PC-9 (cell line): ENCODE results near the gene SNX6. TPM values are rescaled to one million over a fixed set of nuclear protein-coding genes. Genes with fewer than 3 reads are reported as not detected.
"Not testable (repeated sequence)": the region's sequence is repeated elsewhere in the genome, so short reads cannot be mapped to it uniquely, and the experiment has no call there.

Experiments
- BruUV-seq: library from RNA; stranded (reverse); fragments of 400-500 nt; replicated peaks from 2 replicates; lab custom pipeline; 2021; lab: Mats Ljungman, UMichigan
- CTCF ChIA-PET: fragments of 300-600 bp; sonication (Branson Sonifier 250); formaldehyde crosslinking; loops from one replicate; lab custom pipeline; 2022; ENCODE audit warnings: antibody characterized with exemption; lab: Charles Lee
- POLR2A ChIA-PET: fragments of 300-600 bp; sonication (Branson Sonifier 250); formaldehyde crosslinking; loops from one replicate; lab custom pipeline; 2022; ENCODE audit warnings: antibody characterized with exemption; ENCODE audit not compliant: unreplicated experiment; lab: Charles Lee
- DNase-seq, 2 experiments: peaks; one replicate each; pipeline versions ENCODE4 v3.0.0 to v3.0.0-alpha.2; 2015 to 2022; ENCODE audit warnings: mixed read lengths in 1 of 2
- H2AFZ ChIP-seq: fragments of 200-600 bp; sonication (generic); 2 replicates; pipeline ENCODE4 v1.8.1; 2017; ENCODE audit warnings: antibody characterized with exemption
- H3F3A ChIP-seq: fragments of 200-600 bp; sonication (generic); 2 replicates; pipeline ENCODE4 v1.8.1; 2017; ENCODE audit warnings: antibody characterized with exemption, mild to moderate bottlenecking, low read depth; ENCODE audit not compliant: insufficient read depth
- H3K27ac ChIP-seq: fragments of 200-600 bp; sonication (generic); 2 replicates; pipeline ENCODE4 v1.6.1; 2016; ENCODE audit warnings: mixed run types
- H3K27me3 ChIP-seq: fragments of 200-600 bp; sonication (generic); 2 replicates; pipeline ENCODE4 v1.6.1; 2016; ENCODE audit warnings: low read depth, mixed run types; ENCODE audit not compliant: insufficient read depth
- H3K36me3 ChIP-seq: fragments of 200-600 bp; sonication (generic); 2 replicates; pipeline ENCODE4 v1.6.1; 2016; ENCODE audit warnings: low read depth, mixed run types
- H3K4me1 ChIP-seq: fragments of 200-600 bp; sonication (generic); replicated peaks from 2 replicates; pipeline ENCODE4 v1.6.1; 2016; ENCODE audit warnings: mixed run types; ENCODE audit not compliant: insufficient read depth
- H3K4me2 ChIP-seq: fragments of 200-600 bp; sonication (generic); 2 replicates; pipeline ENCODE4 v1.6.1; 2017; ENCODE audit warnings: mixed run types
- H3K4me3 ChIP-seq: fragments of 200-600 bp; sonication (generic); 2 replicates; pipeline ENCODE4 v1.6.1; 2016; ENCODE audit warnings: mixed run types
- H3K79me2 ChIP-seq: fragments of 200-600 bp; sonication (generic); 2 replicates; pipeline ENCODE4 v1.6.1; 2017; ENCODE audit warnings: low read depth, mixed run types
- H3K9me2 ChIP-seq: fragments of 200-600 bp; sonication (generic); 2 replicates; pipeline ENCODE4 v1.8.1; 2017; ENCODE audit warnings: mild to moderate bottlenecking; ENCODE audit not compliant: insufficient read depth
- H3K9me3 ChIP-seq: fragments of 200-600 bp; sonication (generic); 2 replicates; pipeline ENCODE4 v1.8.1; 2016; ENCODE audit warnings: low read depth; ENCODE audit not compliant: insufficient read depth
- H4K20me1 ChIP-seq: fragments of 200-600 bp; sonication (generic); 2 replicates; pipeline ENCODE4 v1.8.1; 2017; ENCODE audit not compliant: insufficient read depth
- EZH2 ChIP-seq: fragments of 200-600 bp; sonication (generic); IDR thresholded peaks from 2 replicates; pipeline ENCODE4 v1.8.0; 2017; ENCODE audit warnings: antibody characterized with exemption, low read depth
- intact Hi-C: fragments of 100-400 bp; cut with micrococcal nuclease; formaldehyde crosslinking; loops from one replicate; pipeline ENCODE4 v1.10.0; 2022; ENCODE audit not compliant: unreplicated experiment
- total RNA-seq: library from RNA; stranded (reverse); gene quantifications from 2 replicates; pipeline ENCODE4 v1.2.3, GENCODE V29; 2021
- TF ChIP-seq, protein P1 (sequence below): fragments of 200-600 bp; sonication (generic); conservative IDR thresholded peaks from 2 replicates; pipeline ENCODE4 v1.6.1; 2017; ENCODE audit warnings: mixed run types, antibody characterized with exemption, mild to moderate bottlenecking, moderate library complexity

Gene SNX6
- total RNA-seq, 1 experiment from 2014 or later = 51.8 TPM

DNA sequence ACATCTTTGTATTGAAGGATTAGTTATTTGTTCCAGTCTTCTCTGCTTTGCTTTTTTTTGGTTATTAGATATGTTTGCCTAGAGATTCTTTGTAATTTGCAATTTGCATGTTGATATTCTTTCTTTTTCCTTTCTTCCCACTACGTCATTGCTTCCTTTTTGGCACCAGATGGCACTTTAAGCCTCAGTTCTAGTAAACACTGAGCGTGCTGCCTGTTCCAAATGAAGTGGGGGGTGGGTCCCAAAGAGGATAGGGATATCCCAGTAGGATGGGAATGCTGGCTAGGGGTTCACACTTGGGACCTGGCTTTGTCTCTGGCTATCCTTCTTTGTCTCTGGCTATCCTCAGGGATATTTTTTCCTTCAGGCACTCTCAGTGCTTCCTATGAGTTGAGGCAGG lies 107.5 kb downstream of the SNX6 start:
- no peak overlapping the region for H2AFZ ChIP-seq
- intact Hi-C loops = no loop called here
- H3K4me1 ChIP-seq = no peaks in the 10 kb centered on the region
- H3K79me2 ChIP-seq = no peaks in the 10 kb centered on the region
- H3K4me2 ChIP-seq = no peak overlapping the region
- BruUV-seq = no TSS peak
- H3F3A ChIP-seq = no peaks in the 10 kb centered on the region
- H3K4me3 ChIP-seq = no peak overlapping the region
- H3K27me3 ChIP-seq = no peaks in the 10 kb centered on the region
- H4K20me1 ChIP-seq = no peaks in the 10 kb centered on the region
- no peaks in the 10 kb centered on the region for H3K9me3 ChIP-seq
- no peak overlapping the region for H3K27ac ChIP-seq
- ChIA-PET CTCF (no interaction called here), POLR2A (no interaction called here)
- TF ChIP-seq, protein P1, sequence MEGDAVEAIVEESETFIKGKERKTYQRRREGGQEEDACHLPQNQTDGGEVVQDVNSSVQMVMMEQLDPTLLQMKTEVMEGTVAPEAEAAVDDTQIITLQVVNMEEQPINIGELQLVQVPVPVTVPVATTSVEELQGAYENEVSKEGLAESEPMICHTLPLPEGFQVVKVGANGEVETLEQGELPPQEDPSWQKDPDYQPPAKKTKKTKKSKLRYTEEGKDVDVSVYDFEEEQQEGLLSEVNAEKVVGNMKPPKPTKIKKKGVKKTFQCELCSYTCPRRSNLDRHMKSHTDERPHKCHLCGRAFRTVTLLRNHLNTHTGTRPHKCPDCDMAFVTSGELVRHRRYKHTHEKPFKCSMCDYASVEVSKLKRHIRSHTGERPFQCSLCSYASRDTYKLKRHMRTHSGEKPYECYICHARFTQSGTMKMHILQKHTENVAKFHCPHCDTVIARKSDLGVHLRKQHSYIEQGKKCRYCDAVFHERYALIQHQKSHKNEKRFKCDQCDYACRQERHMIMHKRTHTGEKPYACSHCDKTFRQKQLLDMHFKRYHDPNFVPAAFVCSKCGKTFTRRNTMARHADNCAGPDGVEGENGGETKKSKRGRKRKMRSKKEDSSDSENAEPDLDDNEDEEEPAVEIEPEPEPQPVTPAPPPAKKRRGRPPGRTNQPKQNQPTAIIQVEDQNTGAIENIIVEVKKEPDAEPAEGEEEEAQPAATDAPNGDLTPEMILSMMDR = no peak
- no peak for TF ChIP-seq EZH2
- DNase-seq = no peak
- H3K9me2 ChIP-seq = no peaks in the 10 kb centered on the region
- H3K36me3 ChIP-seq = 0 out of 2 replicates have a peak, but pooled peaks cover 6% of the 10 kb centered on the region

DNA sequence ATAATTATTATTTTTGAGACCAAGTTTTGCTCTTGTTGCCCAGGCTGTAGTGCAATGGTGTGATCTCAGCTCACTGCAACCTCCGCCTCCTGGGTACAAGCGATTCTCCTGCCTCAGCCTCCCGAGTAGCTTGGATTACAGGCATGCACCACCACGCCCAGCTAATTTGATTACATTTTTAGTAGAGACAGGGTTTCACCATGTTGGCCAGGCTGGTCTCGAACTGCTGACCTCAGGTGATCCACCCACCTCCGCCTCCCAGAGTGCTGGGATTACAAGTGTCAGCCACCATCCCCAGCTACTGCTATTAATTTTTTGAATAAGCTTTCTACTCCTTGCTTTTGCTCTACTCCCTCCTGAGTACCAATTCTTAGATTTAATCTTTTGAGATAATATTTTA lies 108.9 kb downstream of the SNX6 start:
- H3K79me2 ChIP-seq, H3K27ac ChIP-seq, BruUV-seq, H3K4me3 ChIP-seq, H3F3A ChIP-seq, H3K4me1 ChIP-seq, H3K9me3 ChIP-seq, DNase-seq, CTCF ChIA-PET, H3K36me3 ChIP-seq, intact Hi-C loops, H2AFZ ChIP-seq, H3K4me2 ChIP-seq, H3K9me2 ChIP-seq, POLR2A ChIA-PET, H3K27me3 ChIP-seq, H4K20me1 ChIP-seq: not testable (repeated sequence)

GRCh38 chr14:34520304-34520970 lies 109.5 kb downstream of the SNX6 start:
- H3K4me2 ChIP-seq, H3K27me3 ChIP-seq, H3K4me1 ChIP-seq, intact Hi-C loops, H2AFZ ChIP-seq, DNase-seq, BruUV-seq, H3K27ac ChIP-seq, H4K20me1 ChIP-seq, H3K36me3 ChIP-seq, H3K79me2 ChIP-seq, H3F3A ChIP-seq, H3K9me2 ChIP-seq, CTCF ChIA-PET, H3K9me3 ChIP-seq, H3K4me3 ChIP-seq: not testable (repeated sequence)
- POLR2A ChIA-PET = interaction anchor here (0.7 kb wide), 1 partner anchor 9 kb away, joined by 5 read pairs; no protein-coding TSS in a partner anchor

Other genes starting within 250 kb of the SNX6 start
- 13.6 and 21.6 TPM in 2 replicates for gene SPTSSA, start 167.9 kb downstream of the SNX6 start, total RNA-seq
- 23.2 and 27.2 TPM in 2 replicates for gene EAPP, start 90.4 kb downstream of the SNX6 start, total RNA-seq
- gene CFL2, start 84.4 kb upstream of the SNX6 start, total RNA-seq = 18.5 and 30.5 TPM in 2 replicates
- 14.3 and 17.3 TPM in 2 replicates for gene BAZ1A, start 245.2 kb upstream of the SNX6 start, total RNA-seq